ENCODE measurements around the gene HPN. TPM values are rescaled to one million over a fixed set of nuclear protein-coding genes. Genes with fewer than 3 reads are reported as not detected.
A peak's percentile ranks its signal among the peaks of the same experiment; 100 is the strongest.

Gene HPN
- total and polyA plus RNA-seq, 7 experiments from 2014 or later, result not detected

- H3K27ac ChIP-seq (ENCODE audit: low read depth, low read length), result no peak overlapping the region
- Mint-ChIP-seq H3K27ac (peak overlapping the region in 1 of 9 donors; percentile 6), H3K4me3 (no peak overlapping the region), H3K36me3 (no peaks in the 10 kb centered on the region), H3K4me1 (peaks cover 0 to 13% (median 7%) of the 10 kb centered on the region in 7 donors), H3K9me3 (peaks cover 0 to 4% (median 0%) of the 10 kb centered on the region in 11 donors), H3K27me3 (no peaks in the 10 kb centered on the region)
- no peaks in the 10 kb centered on the region for H3K4me1 ChIP-seq (ENCODE audit: control insufficient read depth in 2 of 2, insufficient read depth in 2 of 2, low read length in 2 of 2)
- H3K36me3 ChIP-seq (ENCODE audit: control insufficient read depth in 2 of 3, insufficient read depth in 3 of 3, low read length in 3 of 3), result no peaks in the 10 kb centered on the region
- no peak overlapping the region for H3K4me3 ChIP-seq (ENCODE audit: low read length)
- DNase-seq (no peak), ATAC-seq (no peak)
- H3K27me3 ChIP-seq (ENCODE audit: control insufficient read depth in 2 of 2, insufficient read depth in 2 of 2, low read length in 2 of 2), result no peaks in the 10 kb centered on the region
- ChIA-PET POLR2A (interaction anchor here (0.7 kb wide), 1 partner anchor 20 kb away, joined by 3 read pairs; no protein-coding TSS in a partner anchor), CTCF (interaction anchor here (0.9 to 1.2 kb wide), 2 partner anchors 10 to 72 kb away, joined by 3 read pairs; no protein-coding TSS in a partner anchor)
- intact Hi-C loops (cut with micrococcal nuclease), result loop anchor here in 1 of 2 donors (10.0 kb wide), 1 partner anchor 431 kb away; the partner anchor contains the start of gene KRTDAP
- H3K9me3 ChIP-seq (ENCODE audit: control insufficient read depth in 2 of 3, low read length in 3 of 3), result no peaks in the 10 kb centered on the region
These were observed 22.7 kb downstream of the HPN start for GRCh38 chr19:35063940-35064818.

- no peaks in the 10 kb centered on the region for H3K9me3 ChIP-seq (ENCODE audit: control insufficient read depth in 2 of 3, low read length in 3 of 3)
- no peaks in the 10 kb centered on the region for H3K27me3 ChIP-seq (ENCODE audit: control insufficient read depth in 2 of 2, insufficient read depth in 2 of 2, low read length in 2 of 2)
- Mint-ChIP-seq H3K27me3 (no peaks in the 10 kb centered on the region), H3K4me3 (no peak overlapping the region), H3K36me3 (peaks cover 0 to 2% (median 0%) of the 10 kb centered on the region in 5 donors), H3K27ac (no peak overlapping the region), H3K4me1 (peaks cover 0 to 13% (median 7%) of the 10 kb centered on the region in 7 donors), H3K9me3 (peaks cover 0 to 6% (median 1%) of the 10 kb centered on the region in 11 donors)
- CTCF ChIA-PET, result interaction anchor here (1.6 to 2.2 kb wide), 2 partner anchors 11 to 21 kb away, joined by 4 read pairs; no protein-coding TSS in a partner anchor
- DNase-seq (no peak), ATAC-seq (no peak)
- no peak overlapping the region for H3K4me3 ChIP-seq (ENCODE audit: low read length)
- no peaks in the 10 kb centered on the region for H3K36me3 ChIP-seq (ENCODE audit: control insufficient read depth in 2 of 3, insufficient read depth in 3 of 3, low read length in 3 of 3)
- H3K4me1 ChIP-seq (ENCODE audit: control insufficient read depth in 2 of 2, insufficient read depth in 2 of 2, low read length in 2 of 2), result no peaks in the 10 kb centered on the region
- POLR2A ChIA-PET, result no interaction called here
- intact Hi-C loops (cut with micrococcal nuclease), result loop anchor here in 1 of 2 donors (10.0 kb wide), 1 partner anchor 429 kb away; the partner anchor contains the start of gene KRTDAP
- H3K27ac ChIP-seq (ENCODE audit: low read depth, low read length), result no peak overlapping the region
These were observed 24.1 kb downstream of the HPN start for GRCh38 chr19:35065574-35065973.

- Mint-ChIP-seq H3K9me3 (peaks cover 0 to 6% (median 3%) of the 10 kb centered on the region in 11 donors), H3K36me3 (peaks cover 0 to 4% (median 0%) of the 10 kb centered on the region in 5 donors), H3K27me3 (no peaks in the 10 kb centered on the region), H3K4me1 (peaks cover 0 to 13% (median 7%) of the 10 kb centered on the region in 7 donors), H3K27ac (no peak overlapping the region), H3K4me3 (no peak overlapping the region)
- no peaks in the 10 kb centered on the region for H3K36me3 ChIP-seq (ENCODE audit: control insufficient read depth in 2 of 3, insufficient read depth in 3 of 3, low read length in 3 of 3)
- POLR2A ChIA-PET, result interaction anchor here (2.0 kb wide), 1 partner anchor 76 kb away, joined by 8 read pairs; no protein-coding TSS in a partner anchor
- no peaks in the 10 kb centered on the region for H3K4me1 ChIP-seq (ENCODE audit: control insufficient read depth in 2 of 2, insufficient read depth in 2 of 2, low read length in 2 of 2)
- intact Hi-C loops (cut with micrococcal nuclease), result loop anchor here (2.0 to 10.0 kb wide), 3 partner anchors 21 to 429 kb away; partner anchors contain the start of genes KRTDAP (in 1 of the 2) and USF2 (in 1 of the 2)
- DNase-seq (no peak), ATAC-seq (no peak)
- no peak overlapping the region for H3K4me3 ChIP-seq (ENCODE audit: low read length)
- H3K27ac ChIP-seq (ENCODE audit: low read depth, low read length), result no peak overlapping the region
- H3K27me3 ChIP-seq (ENCODE audit: control insufficient read depth in 2 of 2, insufficient read depth in 2 of 2, low read length in 2 of 2), result no peaks in the 10 kb centered on the region
- H3K9me3 ChIP-seq (ENCODE audit: control insufficient read depth in 2 of 3, low read length in 3 of 3), result no peaks in the 10 kb centered on the region
- CTCF ChIA-PET, result interaction anchor here (0.9 to 2.2 kb wide), 9 partner anchors 11 to 146 kb away, joined by 3 to 12 read pairs (median 4); no protein-coding TSS in a partner anchor
These were observed 24.6 kb downstream of the HPN start for GRCh38 chr19:35066121-35066520.

- CTCF ChIA-PET, result interaction anchor here (0.9 to 2.2 kb wide), 11 partner anchors 12 to 150 kb away, joined by 3 to 12 read pairs (median 4); no protein-coding TSS in a partner anchor
- Mint-ChIP-seq H3K27ac (peak overlapping the region in 6 of 9 donors; percentile 8 to 80 (median 49)), H3K27me3 (no peaks in the 10 kb centered on the region), H3K9me3 (peaks cover 0 to 6% (median 3%) of the 10 kb centered on the region in 11 donors), H3K4me3 (peak overlapping the region in 2 of 10 donors; percentile 3 to 24), H3K4me1 (peaks cover 0 to 13% (median 7%) of the 10 kb centered on the region in 7 donors), H3K36me3 (peaks cover 0 to 4% (median 0%) of the 10 kb centered on the region in 5 donors)
- Histone ChIP-seq H3K27ac (ENCODE audit: low read depth, low read length) (no peak overlapping the region), H3K9me3 (ENCODE audit: control insufficient read depth in 2 of 3, low read length in 3 of 3) (no peaks in the 10 kb centered on the region), H3K27me3 (ENCODE audit: control insufficient read depth in 2 of 2, insufficient read depth in 2 of 2, low read length in 2 of 2) (no peaks in the 10 kb centered on the region), H3K4me3 (ENCODE audit: low read length) (no peak overlapping the region), H3K36me3 (ENCODE audit: control insufficient read depth in 2 of 3, insufficient read depth in 3 of 3, low read length in 3 of 3) (no peaks in the 10 kb centered on the region), H3K4me1 (ENCODE audit: control insufficient read depth in 2 of 2, insufficient read depth in 2 of 2, low read length in 2 of 2) (no peaks in the 10 kb centered on the region)
- ATAC-seq (peak; percentile 95), DNase-seq (peak; percentile 74 to 91 (median 87))
- POLR2A ChIA-PET, result interaction anchor here (0.6 to 2.0 kb wide), 3 partner anchors 38 to 1148 kb away, joined by 3 to 8 read pairs (median 5); no protein-coding TSS in a partner anchor
- intact Hi-C loops (cut with micrococcal nuclease), result loop anchor here (1.0 to 10.0 kb wide), 10 partner anchors 22 to 428 kb away; partner anchors contain the start of genes LGI4 (in 2 of the 2), KRTDAP (in 1 of the 2) and USF2 (in 1 of the 2)
These were observed 25.4 kb downstream of the HPN start for GRCh38 chr19:35066691-35067563.

GRCh38 chr19:35068941-35069634, 27.6 kb downstream of the HPN start:
- H3K4me3 ChIP-seq (ENCODE audit: low read length), result no peak overlapping the region
- ATAC-seq (no peak), DNase-seq (no peak)
- no peaks in the 10 kb centered on the region for H3K27me3 ChIP-seq (ENCODE audit: control insufficient read depth in 2 of 2, insufficient read depth in 2 of 2, low read length in 2 of 2)
- Mint-ChIP-seq H3K4me3 (no peak overlapping the region), H3K36me3 (peaks cover 0 to 4% (median 0%) of the 10 kb centered on the region in 5 donors), H3K27ac (no peak overlapping the region), H3K27me3 (no peaks in the 10 kb centered on the region), H3K4me1 (peaks cover 0 to 10% (median 7%) of the 10 kb centered on the region in 7 donors), H3K9me3 (peaks cover 0 to 6% (median 3%) of the 10 kb centered on the region in 11 donors)
- no peak overlapping the region for H3K27ac ChIP-seq (ENCODE audit: low read depth, low read length)
- H3K36me3 ChIP-seq (ENCODE audit: control insufficient read depth in 2 of 3, insufficient read depth in 3 of 3, low read length in 3 of 3), result no peaks in the 10 kb centered on the region
- no peaks in the 10 kb centered on the region for H3K9me3 ChIP-seq (ENCODE audit: control insufficient read depth in 2 of 3, low read length in 3 of 3)
- intact Hi-C loops (cut with micrococcal nuclease), result loop anchor here in 1 of 2 donors (10.0 kb wide), 1 partner anchor 426 kb away; the partner anchor contains the start of gene KRTDAP
- ChIA-PET POLR2A (no interaction called here), CTCF (interaction anchor here (0.8 to 1.6 kb wide), 4 partner anchors 18 to 72 kb away, joined by 3 to 6 read pairs (median 4); no protein-coding TSS in a partner anchor)
- no peaks in the 10 kb centered on the region for H3K4me1 ChIP-seq (ENCODE audit: control insufficient read depth in 2 of 2, insufficient read depth in 2 of 2, low read length in 2 of 2)
